Mesenteric fat pad (tissue), 1 donor: Measurements from ENCODE around the gene FBXL4. TPM values are rescaled to one million over a fixed set of nuclear protein-coding genes. Genes with fewer than 3 reads are reported as not detected.

ENCODE experiments used
- DNase-seq: peaks from one replicate; pipeline ENCODE4 v3.0.0-alpha.2; 2020; ENCODE audit warnings: low spot score
- total RNA-seq: library from RNA; stranded (reverse); fragmentation: NEBNext Ultra II Directional; extraction: Animal tissue kit (Norgen Biotek cat#: 25700); gene quantifications from one replicate; pipeline ENCODE4 v1.2.1, GENCODE V29; 2021
- donor health status: DM: yes; HTN: yes; CAD: no.

FBXL4 gene
- total RNA-seq, 1 donor from 2014 or later = 17.0 TPM

DNA sequence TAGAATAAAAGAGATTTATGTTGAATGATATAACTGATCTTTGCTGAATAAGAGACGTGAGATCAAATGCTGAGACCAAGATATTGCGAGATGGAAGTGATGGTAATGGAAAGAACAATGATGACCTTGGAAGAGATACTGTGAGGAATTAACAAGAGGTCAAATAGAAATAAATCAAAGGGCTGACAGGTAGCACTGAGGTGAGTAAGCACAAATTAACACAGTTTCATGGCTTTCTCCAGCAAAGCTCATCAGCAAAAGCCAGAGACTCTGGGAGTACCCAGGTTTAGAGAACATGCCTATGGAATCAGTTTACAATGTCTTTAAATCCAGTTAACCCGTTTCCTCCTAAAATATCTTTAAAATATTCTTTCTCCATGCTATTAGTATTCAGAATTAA lies 60.1 kb downstream of the FBXL4 start:
- DNase-seq = no peak

GRCh38 chr6:98885330-98885729 lies 62.4 kb downstream of the FBXL4 start:
- DNase-seq = no peak

DNA sequence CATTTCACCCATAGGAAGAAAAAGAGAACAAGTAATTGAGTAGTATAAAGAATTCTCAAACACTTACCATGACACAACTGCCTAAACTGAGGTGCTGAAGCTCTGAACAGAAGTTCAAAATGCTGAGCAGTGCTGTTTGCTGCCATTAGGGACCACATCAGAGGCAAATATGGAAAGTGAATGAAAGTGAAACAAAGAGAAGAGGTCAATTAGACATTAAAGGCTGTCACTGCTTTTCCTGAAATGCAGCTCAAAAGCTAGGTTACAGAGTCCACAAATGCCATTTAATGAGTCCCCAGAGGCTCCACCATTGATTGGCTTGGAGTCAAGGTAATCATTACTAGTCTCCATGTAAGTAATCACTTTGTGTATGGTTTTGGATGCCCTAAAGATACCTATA lies 67.3 kb downstream of the FBXL4 start:
- no peak for DNase-seq

GRCh38 chr6:98877250-98877649 lies 70.5 kb downstream of the FBXL4 start:
- DNase-seq = no peak

DNA sequence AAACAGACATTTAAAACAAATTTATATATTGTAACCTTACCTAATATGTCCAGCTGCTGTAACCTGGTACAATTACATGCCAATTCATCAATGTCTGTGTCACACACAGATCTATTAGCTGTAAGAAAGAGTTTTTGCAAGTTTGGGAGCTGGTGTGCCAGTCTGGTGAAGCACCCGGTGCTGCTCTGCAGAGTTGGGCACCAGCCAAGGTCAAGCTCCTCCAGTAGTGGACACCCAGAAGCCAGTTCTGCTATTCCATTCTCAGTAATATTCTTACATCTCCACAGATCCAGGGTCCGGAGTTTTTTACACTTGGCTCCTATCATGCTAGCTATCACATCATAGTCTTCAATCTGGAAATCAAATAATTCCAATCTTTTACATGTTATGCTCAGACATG lies 72.4 kb downstream of the FBXL4 start:
- no peak for DNase-seq

DNA sequence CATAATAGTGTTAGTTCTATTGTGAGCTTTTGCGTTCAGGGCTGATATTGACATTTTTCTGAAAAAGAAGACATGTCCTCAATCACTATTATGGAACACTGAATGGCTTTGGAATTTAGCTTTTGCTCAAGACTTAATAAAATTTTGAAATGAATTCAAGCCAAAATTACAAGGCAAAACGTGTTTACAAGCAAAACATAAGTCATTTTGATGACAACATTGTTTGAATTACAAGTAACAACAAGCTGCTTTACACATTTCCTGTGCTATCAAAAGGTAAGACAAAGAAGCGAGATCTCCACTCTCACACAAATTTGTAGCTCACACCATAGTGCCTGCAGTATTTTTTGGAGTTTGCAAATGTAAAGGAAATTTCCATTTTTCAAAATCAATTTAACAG lies 75.9 kb downstream of the FBXL4 start:
- DNase-seq = no peak

- no peak for DNase-seq
Observed at GRCh38 chr6:98871057-98871456, 76.7 kb downstream of the FBXL4 start.

- DNase-seq = no peak
Observed at GRCh38 chr6:98864497-98864896, 83.2 kb downstream of the FBXL4 start.

DNA sequence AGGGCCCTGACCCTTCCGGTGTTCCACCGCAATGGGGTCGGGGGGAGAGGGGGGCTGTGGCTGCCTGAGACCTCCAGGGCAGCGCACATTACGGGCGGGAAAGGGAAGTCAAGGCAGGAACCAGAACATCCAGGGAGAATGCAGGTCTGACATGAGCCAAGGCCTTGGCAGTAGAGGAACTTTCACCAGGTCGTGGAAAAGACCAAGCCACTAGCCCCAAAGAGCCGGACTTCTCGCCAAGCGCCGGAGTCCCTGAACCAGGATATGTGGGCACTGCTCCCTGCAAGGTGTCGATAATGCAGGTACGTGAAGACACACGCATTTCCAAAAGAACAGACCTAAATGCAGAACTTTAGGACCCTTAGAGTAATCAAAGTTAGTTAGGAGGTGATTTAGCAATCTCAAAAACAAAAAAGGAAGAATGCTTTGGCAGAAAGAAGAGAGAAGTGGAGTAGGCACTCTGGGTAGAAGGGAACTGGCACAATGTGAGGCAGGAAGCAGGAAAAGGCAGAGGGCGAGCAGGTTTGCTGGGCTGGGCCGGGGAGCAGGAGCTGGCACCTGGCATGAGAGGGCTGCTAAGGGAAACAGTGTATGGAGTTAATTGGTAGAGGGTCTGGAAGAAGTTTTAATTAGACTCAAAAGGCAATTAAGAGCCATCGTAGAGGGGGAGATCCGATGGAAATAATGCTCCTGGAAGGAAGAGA lies 99.1 kb downstream of the FBXL4 start:
- DNase-seq = no peak

DNA sequence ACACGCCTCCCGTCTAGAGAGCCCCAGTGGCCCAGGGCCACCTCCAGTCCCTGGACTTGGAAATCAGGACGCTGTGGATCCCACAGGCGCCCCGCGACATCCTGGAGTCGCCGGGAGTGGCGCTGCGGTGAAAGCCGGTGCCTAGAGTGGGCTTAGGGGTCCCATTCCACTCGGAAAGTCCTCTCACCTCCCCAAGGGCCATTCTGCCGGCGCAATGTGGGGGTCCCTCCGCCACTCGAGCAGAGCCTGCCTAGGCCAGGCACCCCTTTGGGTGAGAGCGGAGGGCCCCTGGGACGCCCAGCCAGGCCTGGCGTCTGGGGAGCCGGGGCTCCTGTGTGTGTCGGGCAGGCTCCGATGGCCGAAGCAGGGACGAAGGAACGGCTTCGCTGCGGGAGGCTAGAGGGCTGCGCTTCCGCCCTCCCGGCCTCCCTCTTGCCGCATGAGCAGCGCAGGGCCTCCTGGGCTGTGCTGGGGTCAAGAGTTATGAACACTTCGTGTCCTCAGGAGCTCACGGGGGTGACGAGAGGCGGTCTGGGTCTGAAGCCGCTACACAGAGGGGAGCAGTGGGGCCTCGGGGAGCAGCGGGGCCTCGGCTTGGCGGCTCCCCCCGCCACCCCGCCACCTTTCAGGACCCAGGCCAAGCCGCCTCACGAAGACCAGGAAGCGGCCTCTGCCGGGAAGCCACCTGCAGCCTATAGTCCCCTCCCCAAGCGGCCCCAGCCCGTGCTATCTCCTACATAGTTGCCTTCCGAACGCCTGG lies 99.8 kb downstream of the FBXL4 start:
- no peak for DNase-seq

GRCh38 chr6:98847416-98847778 lies 100.3 kb downstream of the FBXL4 start:
- DNase-seq = no peak

- no peak for DNase-seq
Observed at GRCh38 chr6:98846021-98846380, 101.7 kb downstream of the FBXL4 start.

- DNase-seq = no peak
Observed at GRCh38 chr6:98845211-98846020, 102.3 kb downstream of the FBXL4 start.

DNA sequence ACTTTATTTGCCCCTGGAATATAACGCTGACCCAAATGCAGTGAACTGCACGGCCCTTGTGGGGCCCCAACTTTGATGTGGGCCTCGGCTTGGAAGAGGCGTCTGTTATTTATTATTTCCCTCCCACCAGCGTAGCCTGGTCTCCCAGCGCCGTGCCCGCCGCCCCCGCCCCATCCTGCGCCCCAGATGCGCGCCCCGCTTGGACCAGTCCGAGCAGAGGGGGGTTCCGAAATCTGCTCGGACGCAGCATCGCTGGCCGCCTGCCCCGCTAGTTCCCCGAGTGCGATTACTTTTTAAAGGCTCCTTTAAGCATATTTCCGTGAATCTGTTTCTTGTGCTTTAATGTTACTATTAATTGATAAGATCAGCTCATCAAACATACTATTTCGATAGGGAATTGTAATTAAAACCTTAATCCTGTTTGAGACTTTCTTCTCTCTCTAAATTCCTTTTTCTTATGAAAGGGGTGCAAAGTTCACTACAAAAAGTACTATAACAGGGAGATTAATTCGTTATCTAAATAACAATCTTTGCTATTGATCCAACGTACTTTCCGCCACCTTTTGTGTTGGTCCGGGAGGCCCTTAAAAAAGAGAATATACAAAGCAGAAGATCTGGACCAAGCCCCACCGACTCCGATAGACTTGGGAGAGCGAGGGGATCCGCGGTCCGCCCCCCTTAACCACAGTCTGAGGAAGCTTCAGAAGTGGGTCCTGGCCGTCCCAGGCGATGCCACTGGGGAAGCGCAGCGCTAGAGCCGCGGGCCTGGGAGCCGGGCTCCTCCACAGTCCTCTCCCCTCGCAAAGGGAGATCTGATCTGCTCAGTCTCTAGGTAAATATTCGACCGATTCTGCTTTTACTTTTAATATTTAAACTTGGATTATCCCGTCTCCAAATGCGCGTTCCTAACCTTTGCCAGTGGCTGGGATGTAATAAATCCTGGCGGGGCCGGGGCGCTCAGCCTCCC lies 103.2 kb downstream of the FBXL4 start:
- DNase-seq = no peak

GRCh38 chr6:98843271-98844243 lies 104.2 kb downstream of the FBXL4 start:
- DNase-seq = no peak

DNA sequence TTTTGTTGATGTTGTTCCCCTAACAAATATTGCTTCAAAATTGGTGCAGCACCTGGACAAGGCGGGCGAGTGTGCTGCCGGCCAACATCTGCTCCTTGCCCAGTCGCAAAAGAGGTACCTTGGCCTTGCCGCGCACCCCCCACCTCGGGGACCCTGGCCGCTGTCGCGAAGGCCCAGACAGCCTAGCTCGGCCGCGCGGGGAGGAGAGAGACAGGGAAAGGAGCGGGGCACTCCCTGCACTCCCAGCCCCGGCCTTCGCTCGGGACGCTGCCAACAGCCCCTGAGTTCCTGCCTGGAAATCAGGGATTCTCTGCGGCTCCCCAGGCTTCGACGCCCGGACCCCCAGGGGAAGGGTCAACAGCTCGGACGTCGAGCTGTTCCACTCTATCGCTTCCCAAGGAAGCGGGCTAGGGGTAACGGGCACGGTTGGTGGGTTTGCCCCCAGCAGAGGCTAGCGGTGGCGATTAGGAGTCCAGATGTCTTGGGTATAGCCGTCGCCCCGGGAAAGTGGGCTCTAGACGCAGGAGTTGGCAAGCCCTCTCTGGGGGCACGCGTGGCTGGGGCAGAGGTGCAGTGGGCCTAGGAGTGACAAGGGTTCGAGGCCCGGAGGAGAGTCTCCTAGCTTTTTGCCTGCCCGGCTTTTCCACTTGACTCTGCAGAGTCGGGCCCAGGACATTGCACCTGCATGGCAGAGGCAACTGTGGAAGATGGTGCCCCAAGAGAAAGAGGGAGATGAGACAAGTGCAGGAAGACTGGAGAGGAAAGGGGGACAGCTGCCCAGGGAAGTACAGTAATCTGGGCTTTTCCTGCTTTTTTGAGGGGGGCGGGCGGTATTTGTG lies 105.2 kb downstream of the FBXL4 start:
- peak; percentile 89 for DNase-seq

- no peak for DNase-seq
Observed at GRCh38 chr6:98841621-98842341, 106.0 kb downstream of the FBXL4 start.

GRCh38 chr6:98840996-98841513 lies 106.7 kb downstream of the FBXL4 start:
- DNase-seq = no peak
